K562 (cell line): ENCODE measurements around the gene RNF4. TPM values are rescaled to one million over a fixed set of nuclear protein-coding genes. Genes with fewer than 3 reads are reported as not detected.

Source experiments
- BRD9 ChIP-seq: fragments of 450-650 bp; IDR thresholded peaks from 2 replicates; pipeline ENCODE4 v1.6.1; 2018; ENCODE audit warnings: low read depth; ENCODE audit not compliant: partially characterized antibody
- EGR1 ChIP-seq: fragments of 450-650 bp; conservative IDR thresholded peaks from 2 replicates; pipeline ENCODE4 v1.6.1; 2017; ENCODE audit warnings: mild to moderate bottlenecking
- MNT ChIP-seq, 2 experiments: fragments of 450-650 bp; conservative IDR thresholded peaks; 2 replicates each; pipeline ENCODE4 v1.6.1; 2017; ENCODE audit warnings: mild to moderate bottlenecking in 2 of 2, moderate library complexity in 2 of 2
- MTA1 ChIP-seq: fragments of 450-650 bp; IDR thresholded peaks from 2 replicates; pipeline ENCODE4 v1.6.1; 2017; ENCODE audit warnings: borderline replicate concordance
- NR2C2 ChIP-seq, 2 experiments: fragments of 200-800 bp in 1 of 2; sonication (Bioruptor generic) in 1 of 2; sonication (generic) in 1 of 2; formaldehyde crosslinking in 1 of 2; IDR thresholded peaks; 2 replicates each; pipeline versions ENCODE4 v1.6.1 to v1.8.0; 2016 to 2022; ENCODE audit warnings: mild to moderate bottlenecking in 1 of 2, missing compliant biosample characterization in 1 of 2, missing genetic modification characterization in 1 of 2, missing genetic modification reagents in 1 of 2
- POLR2G ChIP-seq: fragments of 200-400 bp; formaldehyde crosslinking; IDR thresholded peaks from 2 replicates; pipeline ENCODE4 v1.6.1; 2017; ENCODE audit warnings: low read depth, mild to moderate bottlenecking, antibody characterized with exemption, low read length, moderate library complexity
- SAFB ChIP-seq: fragments of 200-400 bp; formaldehyde crosslinking; IDR thresholded peaks from 2 replicates; pipeline ENCODE4 v1.6.1; 2017; ENCODE audit warnings: low read depth, low read length, borderline replicate concordance
- SMARCA5 ChIP-seq: fragments of 450-650 bp; IDR thresholded peaks from 2 replicates; pipeline ENCODE4 v1.6.1; 2016
- SRSF3 ChIP-seq: fragments of 200-400 bp; formaldehyde crosslinking; IDR thresholded peaks from 2 replicates; pipeline ENCODE4 v1.6.1; 2016; ENCODE audit warnings: mild to moderate bottlenecking, low read length, moderate library complexity; ENCODE audit not compliant: insufficient read depth
- UBTF ChIP-seq, 2 experiments: IDR thresholded peaks; 2 replicates each; pipeline ENCODE4 v1.6.1; 2012; ENCODE audit warnings: improper control_type of control experiment in 2 of 2, low read depth in 2 of 2, low read length in 2 of 2, borderline replicate concordance in 1 of 2
- ZFX ChIP-seq: sonication (generic); formaldehyde crosslinking; IDR thresholded peaks from 2 replicates; pipeline ENCODE4 v1.8.0; 2022; ENCODE audit warnings: mild to moderate bottlenecking, missing genetic modification reagents, moderate library complexity
- ZNF384 ChIP-seq: IDR thresholded peaks from 2 replicates; pipeline ENCODE4 v1.6.1; 2012; ENCODE audit warnings: low read depth, low read length, improper control_type of control experiment
- polyA plus RNA-seq, 8 experiments: library from polyadenylated mRNA; depleted of rRNA in 4 of 8; stranded (reverse) in 5 of 8; unstranded in 3 of 8; fragments of >200 nt; fragmentation: Nextera tagmentation in 2 of 8; fragmentation: Illumina TruSeq in 1 of 8; extraction: Ambion mirVana in 2 of 8; extraction: Trizol in 1 of 8; gene quantifications; 2 replicates each; pipeline versions ENCODE4 v1.2.1 to v1.2.3, GENCODE V29; 2011 to 2014; ENCODE audit warnings: inconsistent platforms in 1 of 8, missing spikeins in 1 of 8
- total RNA-seq, 7 experiments: library from RNA; depleted of rRNA in 6 of 7; stranded (reverse); fragments of >200 nt in 6 of 7; fragmentation: Illumina TruSeq in 2 of 7; extraction: Trizol in 2 of 7; gene quantifications; 2 replicates each; pipeline versions ENCODE4 v1.2.1 to v1.2.3, GENCODE V29; 2011 to 2021; ENCODE audit warnings: low replicate concordance in 1 of 7
- TF ChIP-seq, protein P1 (sequence below), 2 experiments: fragments of 450-650 bp; formaldehyde crosslinking in 1 of 2; IDR thresholded peaks; 2 replicates each; pipeline versions ENCODE4 v1.4.0 to v1.6.1; 2014 to 2020; ENCODE audit warnings: mild to moderate bottlenecking in 2 of 2, borderline replicate concordance in 1 of 2, low read depth in 1 of 2

RNF4 gene
- total and polyA plus RNA-seq, 9 of the 15 experiments (the other 6 are each of a cell fraction or from before 2014, with no cell fraction given): 19.2 to 59.3 (median 44.8) TPM

DNA sequence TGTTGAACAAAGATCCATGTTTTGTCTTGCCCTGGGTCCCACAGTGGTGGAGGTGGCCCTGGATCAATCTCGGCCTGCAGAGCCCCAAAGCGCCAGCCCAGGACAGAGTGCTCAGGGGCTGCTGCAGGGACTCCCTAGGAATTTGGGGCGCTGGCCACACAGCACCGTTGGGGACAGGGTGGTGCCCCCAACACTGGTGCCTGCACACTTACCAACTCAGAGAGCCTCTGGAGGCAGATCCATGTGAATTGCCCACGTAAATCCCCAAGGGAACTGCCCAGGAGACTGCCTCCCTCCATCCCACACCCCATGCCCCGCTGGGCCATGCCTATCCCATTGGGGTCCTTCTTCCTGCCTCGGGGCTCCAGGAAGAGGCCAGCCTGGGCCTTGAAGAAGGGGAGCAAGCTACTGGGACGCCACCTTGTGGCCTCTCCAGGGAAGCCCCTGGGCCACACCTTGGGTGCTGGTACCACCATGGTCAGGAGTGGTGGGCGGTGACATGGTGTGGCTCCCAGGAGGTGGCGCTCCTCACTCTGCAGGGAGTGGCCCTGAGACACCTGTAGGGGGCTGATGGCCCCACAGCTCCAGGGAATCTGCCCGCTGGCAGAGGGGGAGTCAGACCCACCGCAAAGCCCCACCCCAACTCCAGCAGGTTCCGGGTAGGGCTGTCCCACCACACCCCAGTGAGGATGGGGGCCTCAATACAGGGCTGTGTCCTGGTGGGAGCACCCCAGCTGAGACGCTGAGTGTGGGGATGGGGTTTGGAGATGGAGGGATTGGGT is 27.3 kb upstream of the RNF4 start (continued):
- TF ChIP-seq, protein P1, sequence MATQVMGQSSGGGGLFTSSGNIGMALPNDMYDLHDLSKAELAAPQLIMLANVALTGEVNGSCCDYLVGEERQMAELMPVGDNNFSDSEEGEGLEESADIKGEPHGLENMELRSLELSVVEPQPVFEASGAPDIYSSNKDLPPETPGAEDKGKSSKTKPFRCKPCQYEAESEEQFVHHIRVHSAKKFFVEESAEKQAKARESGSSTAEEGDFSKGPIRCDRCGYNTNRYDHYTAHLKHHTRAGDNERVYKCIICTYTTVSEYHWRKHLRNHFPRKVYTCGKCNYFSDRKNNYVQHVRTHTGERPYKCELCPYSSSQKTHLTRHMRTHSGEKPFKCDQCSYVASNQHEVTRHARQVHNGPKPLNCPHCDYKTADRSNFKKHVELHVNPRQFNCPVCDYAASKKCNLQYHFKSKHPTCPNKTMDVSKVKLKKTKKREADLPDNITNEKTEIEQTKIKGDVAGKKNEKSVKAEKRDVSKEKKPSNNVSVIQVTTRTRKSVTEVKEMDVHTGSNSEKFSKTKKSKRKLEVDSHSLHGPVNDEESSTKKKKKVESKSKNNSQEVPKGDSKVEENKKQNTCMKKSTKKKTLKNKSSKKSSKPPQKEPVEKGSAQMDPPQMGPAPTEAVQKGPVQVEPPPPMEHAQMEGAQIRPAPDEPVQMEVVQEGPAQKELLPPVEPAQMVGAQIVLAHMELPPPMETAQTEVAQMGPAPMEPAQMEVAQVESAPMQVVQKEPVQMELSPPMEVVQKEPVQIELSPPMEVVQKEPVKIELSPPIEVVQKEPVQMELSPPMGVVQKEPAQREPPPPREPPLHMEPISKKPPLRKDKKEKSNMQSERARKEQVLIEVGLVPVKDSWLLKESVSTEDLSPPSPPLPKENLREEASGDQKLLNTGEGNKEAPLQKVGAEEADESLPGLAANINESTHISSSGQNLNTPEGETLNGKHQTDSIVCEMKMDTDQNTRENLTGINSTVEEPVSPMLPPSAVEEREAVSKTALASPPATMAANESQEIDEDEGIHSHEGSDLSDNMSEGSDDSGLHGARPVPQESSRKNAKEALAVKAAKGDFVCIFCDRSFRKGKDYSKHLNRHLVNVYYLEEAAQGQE (IDR thresholded peaks at IDR 0.05; ENCODE audit: borderline replicate concordance): peak; percentile 92
- TF ChIP-seq, protein P1 (CRISPR knock-in tag; IDR thresholded peaks at IDR 0.05; ENCODE audit: low read depth): no peak
- TF ChIP-seq POLR2G: peak; percentile 55
- TF ChIP-seq SMARCA5: 0 out of 2 replicates have a peak, but pooled peaks have one; percentile 48
- TF ChIP-seq MNT (conservative IDR thresholded peaks at IDR 0.05): peak; percentile 28 to 51; a peak in 2 of 4 replicates
- TF ChIP-seq SRSF3: no peak
- peak; percentile 88 for TF ChIP-seq EGR1
- TF ChIP-seq BRD9: peak; percentile 76
- TF ChIP-seq UBTF (IDR thresholded peaks at IDR 0.05; ENCODE audit: borderline replicate concordance in 1 of 2, low read depth in 2 of 2, low read length in 2 of 2): 0 out of 4 replicates have a peak, but pooled peaks of 1 of the 2 experiments have one; percentile 46
- no peak for TF ChIP-seq SAFB
- TF ChIP-seq ZFX: peak; percentile 63
- TF ChIP-seq MTA1: peak; percentile 64; the same call in 1 of the 2 replicates
- TF ChIP-seq NR2C2 (CRISPR knock-in tag; IDR thresholded peaks at IDR 0.05): 0 out of 2 replicates have a peak, but pooled peaks have one; percentile 23
- no peak for TF ChIP-seq NR2C2 (tag; IDR thresholded peaks at IDR 0.05)
- no peak for TF ChIP-seq ZNF384
